Measurements from ENCODE around the gene STAT5B. TPM values are rescaled to one million over a fixed set of nuclear protein-coding genes. Genes with fewer than 3 reads are reported as not detected.
A peak's percentile ranks its signal among the peaks of the same experiment; 100 is the strongest.

Gene STAT5B
- total and polyA plus RNA-seq, 2 experiments from 2014 or later, result 26.8 to 62.4 TPM

GRCh38 chr17:42159796-42160530 is 116.2 kb downstream of the STAT5B start:
- TF ChIP-seq CTCF (IDR thresholded peaks at IDR 0.05; ENCODE audit: low read depth, low read length), result no peak
- no peak for DNase-seq (ENCODE audit: low read depth in 1 of 2, low spot score in 1 of 2)
- no peaks in the 10 kb centered on the region for H3K27me3 ChIP-seq
- peaks cover 4% of the 10 kb centered on the region for H3K4me1 ChIP-seq (ENCODE audit: low read depth)
- H3K9me3 ChIP-seq (ENCODE audit: low read depth), result no peaks in the 10 kb centered on the region
- H3K36me3 ChIP-seq, result no peaks in the 10 kb centered on the region
- H3K4me3 ChIP-seq, result no peak overlapping the region
- no peak overlapping the region for H3K27ac ChIP-seq

- Histone ChIP-seq H3K9me3 (ENCODE audit: low read depth) (no peaks in the 10 kb centered on the region), H3K4me3 (peak overlapping the region; percentile 28), H3K36me3 (no peaks in the 10 kb centered on the region), H3K4me1 (ENCODE audit: low read depth) (peaks cover 9% of the 10 kb centered on the region), H3K27me3 (no peaks in the 10 kb centered on the region), H3K27ac (no peak overlapping the region)
- DNase-seq (ENCODE audit: low read depth in 1 of 2, low spot score in 1 of 2), result no peak
- no peak for TF ChIP-seq CTCF (IDR thresholded peaks at IDR 0.05; ENCODE audit: low read depth, low read length)
These were observed 120.6 kb downstream of the STAT5B start for GRCh38 chr17:42155614-42156045.

GRCh38 chr17:42153919-42154742 is 122.1 kb downstream of the STAT5B start:
- TF ChIP-seq CTCF (IDR thresholded peaks at IDR 0.05; ENCODE audit: low read depth, low read length), result no peak
- H3K27me3 ChIP-seq, result no peaks in the 10 kb centered on the region
- no peaks in the 10 kb centered on the region for H3K9me3 ChIP-seq (ENCODE audit: low read depth)
- no peaks in the 10 kb centered on the region for H3K36me3 ChIP-seq
- peak in 1 of 2 donors; percentile 41 for DNase-seq (ENCODE audit: low read depth in 1 of 2, low spot score in 1 of 2)
- H3K4me3 ChIP-seq, result peak overlapping the region; percentile 92
- peaks cover 9% of the 10 kb centered on the region for H3K4me1 ChIP-seq (ENCODE audit: low read depth)
- H3K27ac ChIP-seq, result peak overlapping the region; percentile 66

Other genes starting within 250 kb of the STAT5B start
- gene C17orf113, start 225.8 kb downstream of the STAT5B start, total RNA-seq, result 6.2 and 7.6 TPM in 2 replicates
- 4.5 and 4.7 TPM in 2 replicates for gene C17orf113, start 225.8 kb downstream of the STAT5B start, polyA plus RNA-seq
- gene ZNF385C, start 177.9 kb downstream of the STAT5B start, total RNA-seq, result 1.7 and 2.1 TPM in 2 replicates
- 3.0 and 3.9 TPM in 2 replicates for gene ZNF385C, start 177.9 kb downstream of the STAT5B start, polyA plus RNA-seq
- gene DHX58, start 163.7 kb downstream of the STAT5B start, total RNA-seq, result 0.42 and 1.2 TPM in 2 replicates
- not detected in 2 replicates for gene DHX58, start 163.7 kb downstream of the STAT5B start, polyA plus RNA-seq
- 38.2 and 76.9 TPM in 2 replicates for gene KAT2A, start 155.0 kb downstream of the STAT5B start, total RNA-seq
- 89.0 and 121 TPM in 2 replicates for gene KAT2A, start 155.0 kb downstream of the STAT5B start, polyA plus RNA-seq
- gene HSPB9, start 153.6 kb downstream of the STAT5B start, total RNA-seq, result 0.06 and 0.67 TPM in 2 replicates
- 0.51 and 0.52 TPM in 2 replicates for gene HSPB9, start 153.6 kb downstream of the STAT5B start, polyA plus RNA-seq
- gene RAB5C, start 121.4 kb downstream of the STAT5B start, total RNA-seq, result 41.8 and 53.8 TPM in 2 replicates
- 44.8 and 65.1 TPM in 2 replicates for gene RAB5C, start 121.4 kb downstream of the STAT5B start, polyA plus RNA-seq
- gene KCNH4, start 95.2 kb downstream of the STAT5B start, total RNA-seq, result not detected in 2 replicates
- gene KCNH4, start 95.2 kb downstream of the STAT5B start, polyA plus RNA-seq, result not detected in 2 replicates
- 1.3 TPM in 1 of 2 replicates, not detected in the other for gene HCRT, start 90.9 kb downstream of the STAT5B start, total RNA-seq
- 1.9 TPM in 1 of 2 replicates, not detected in the other for gene HCRT, start 90.9 kb downstream of the STAT5B start, polyA plus RNA-seq
- 7.3 and 13.5 TPM in 2 replicates for gene GHDC, start 81.9 kb downstream of the STAT5B start, total RNA-seq
- 7.4 and 13.4 TPM in 2 replicates for gene GHDC, start 81.9 kb downstream of the STAT5B start, polyA plus RNA-seq
- gene STAT5A, start 12.1 kb upstream of the STAT5B start, total RNA-seq, result 6.8 and 12.2 TPM in 2 replicates
- gene STAT5A, start 12.1 kb upstream of the STAT5B start, polyA plus RNA-seq, result 8.2 and 9.7 TPM in 2 replicates
- 82.1 and 87.8 TPM in 2 replicates for gene STAT3, start 112.1 kb upstream of the STAT5B start, total RNA-seq
- 82.7 and 102 TPM in 2 replicates for gene STAT3, start 112.1 kb upstream of the STAT5B start, polyA plus RNA-seq
- gene CAVIN1, start 146.9 kb upstream of the STAT5B start, total RNA-seq, result 47.7 and 72.3 TPM in 2 replicates
- 40.0 and 61.3 TPM in 2 replicates for gene CAVIN1, start 146.9 kb upstream of the STAT5B start, polyA plus RNA-seq
- gene ATP6V0A1, start 182.5 kb upstream of the STAT5B start, total RNA-seq, result 38.2 and 50.8 TPM in 2 replicates
- gene ATP6V0A1, start 182.5 kb upstream of the STAT5B start, polyA plus RNA-seq, result 43.0 and 44.6 TPM in 2 replicates

Data from cardiac muscle cell (in vitro differentiated cells and primary cell).